HepG2 (cell line): ENCODE data around the gene WDR70. TPM values are rescaled to one million over a fixed set of nuclear protein-coding genes. Genes with fewer than 3 reads are reported as not detected.
"Not testable (repeated sequence)": the region's sequence is repeated elsewhere in the genome, so short reads cannot be mapped to it uniquely, and the experiment has no call there.

Experiments
- ATAC-seq: fragments of 200-7000 bp; cut with Tn5 transposase; 3 replicates; pipeline ENCODE4 v1.9.1; 2020; ENCODE audit warnings: mild to moderate bottlenecking, moderate library complexity
- BruUV-seq: library from RNA; stranded (reverse); fragments of 400-500 nt; replicated peaks from 2 replicates; lab custom pipeline; 2021; lab: Mats Ljungman, UMichigan
- CTCF ChIA-PET: fragments of 300-600 bp; formaldehyde crosslinking; extraction: SDS; loops from one replicate; lab custom pipeline; 2021; ENCODE audit warnings: low total read pairs, inconsistent platforms, low intra/inter-chr PET ratio; lab: Yijun Ruan, JAX
- POLR2A ChIA-PET: fragments of 350-600 bp; sonication (Branson Sonifier 250); formaldehyde crosslinking; loops from one replicate; lab custom pipeline; 2020; ENCODE audit warnings: antibody characterized with exemption, inconsistent platforms; lab: Yijun Ruan, JAX
- DNase-seq: peaks from one replicate; pipeline ENCODE4 v3.0.0-alpha.2; 2015; ENCODE audit warnings: low spot score
- FAIRE-seq: peaks from 3 replicates; lab custom pipeline; 2011; peaks lifted over from hg19 to GRCh38; lab: Jason Lieb, UNC
- H2AFZ ChIP-seq: one replicate; pipeline ENCODE4 v1.6.1; 2011; ENCODE audit warnings: low read length, inconsistent platforms
- H3K27ac ChIP-seq: fragments of 300-600 bp; 3 replicates; pipeline ENCODE4 v1.8.0; 2011; ENCODE audit warnings: mixed run types, mild to moderate bottlenecking, mixed read lengths, low read length, inconsistent platforms; ENCODE audit not compliant: insufficient read depth; ENCODE audit errors: extremely low read length
- H3K27me3 ChIP-seq, 2 experiments: fragments of 200-600 bp in 1 of 2; 2 replicates in 1 of 2; 3 replicates in 1 of 2; pipeline versions ENCODE4 v1.6.0 to v1.8.0; 2011; ENCODE audit warnings: low read length in 2 of 2, mild to moderate bottlenecking in 2 of 2, moderate library complexity in 2 of 2, inconsistent platforms in 1 of 2; ENCODE audit not compliant: insufficient read depth in 2 of 2, control insufficient read depth in 1 of 2
- H3K36me3 ChIP-seq, 2 experiments: fragments of 200-600 bp in 1 of 2; replicated peaks in 1 of 2; 2 replicates in 1 of 2; 3 replicates in 1 of 2; pipeline versions ENCODE4 v1.5.1 to v1.8.0; 2011; ENCODE audit warnings: low read length in 2 of 2, inconsistent platforms in 1 of 2; ENCODE audit not compliant: insufficient read depth in 2 of 2, control insufficient read depth in 1 of 2
- H3K4me1 ChIP-seq: 2 replicates; pipeline ENCODE4 v1.5.1; 2012; ENCODE audit warnings: low read length, inconsistent platforms; ENCODE audit not compliant: insufficient read depth
- H3K4me2 ChIP-seq: 2 replicates; pipeline ENCODE4 v1.6.0; 2011; ENCODE audit warnings: low read depth, low read length, inconsistent platforms
- H3K4me3 ChIP-seq, 3 experiments: fragments of 200-600 bp in 1 of 3; sonication (generic), shearing (Covaris generic) in 1 of 3; replicated peaks in 1 of 3; 2 replicates each; pipeline ENCODE4 v1.5.1; 2011 to 2016; ENCODE audit warnings: low read length in 3 of 3, inconsistent platforms in 2 of 3, low read depth in 2 of 3, mild to moderate bottlenecking in 2 of 3, control low read depth in 1 of 3, mixed read lengths in 1 of 3; ENCODE audit not compliant: insufficient read depth in 1 of 3
- H3K79me2 ChIP-seq: one replicate; pipeline ENCODE4 v1.6.1; 2011; ENCODE audit warnings: low read length, inconsistent platforms; ENCODE audit not compliant: insufficient read depth
- H3K9ac ChIP-seq: 2 replicates; pipeline ENCODE4 v1.6.0; 2011; ENCODE audit warnings: mild to moderate bottlenecking, low read depth, low read length, inconsistent platforms; ENCODE audit not compliant: insufficient read depth
- H3K9me3 ChIP-seq: 2 replicates; pipeline ENCODE4 v1.5.1; 2012; ENCODE audit warnings: mild to moderate bottlenecking, low read length
- H4K20me1 ChIP-seq: 2 replicates; pipeline ENCODE4 v1.6.0; 2011; ENCODE audit warnings: inconsistent platforms, mild to moderate bottlenecking, low read length, moderate library complexity; ENCODE audit not compliant: insufficient read depth
- BCL3 ChIP-seq: sonication (generic); formaldehyde crosslinking; IDR thresholded peaks from 2 replicates; pipeline ENCODE4 v1.5.1; 2020; ENCODE audit warnings: mild to moderate bottlenecking, missing genetic modification reagents, moderate library complexity
- HOXA9 ChIP-seq: sonication (generic); formaldehyde crosslinking; IDR thresholded peaks from 2 replicates; pipeline ENCODE4 v1.8.1; 2022; ENCODE audit warnings: missing genetic modification reagents, mild to moderate bottlenecking, moderate library complexity, borderline replicate concordance
- RFX1 ChIP-seq: fragments of 450-650 bp; IDR thresholded peaks from 2 replicates; pipeline ENCODE4 v1.6.1; 2017
- SAP130 ChIP-seq: IDR thresholded peaks from 2 replicates; pipeline ENCODE4 v1.6.1; 2016; ENCODE audit warnings: low read depth
- WGBS: methylation state at CpG from one replicate; pipeline ENCODE4 v1.1.6; 2017; ENCODE audit warnings: low lambda C conversion rate; 5-methylcytosine and 5-hydroxymethylcytosine counted together
- in situ Hi-C: cut with HindIII; loops from 2 replicates; pipeline ENCODE4 v1.10.0; 2017; ENCODE audit warnings: low pct_unique_long_range_greater_than_20kb; ENCODE audit not compliant: extremely low pct_ligation_motif_present
- intact Hi-C: fragments of 100-400 bp; cut with micrococcal nuclease; formaldehyde crosslinking; loops from one replicate; pipeline ENCODE4 v1.10.0; 2022; ENCODE audit not compliant: unreplicated experiment
- polyA plus RNA-seq, 8 experiments: library from polyadenylated mRNA; depleted of rRNA in 3 of 8; stranded (reverse) in 7 of 8; unstranded in 1 of 8; fragments of >200 nt; fragmentation: Illumina TruSeq in 4 of 8; extraction: Trizol in 4 of 8; gene quantifications; 2 replicates each; pipeline versions ENCODE4 v1.2.1 to v1.2.3, GENCODE V29; 2011 to 2016; ENCODE audit warnings: low read depth in 4 of 8, missing spikeins in 1 of 8, mixed read lengths in 1 of 8; ENCODE audit not compliant: insufficient read depth in 1 of 8
- total RNA-seq, 5 experiments: library from RNA; depleted of rRNA; stranded (reverse); fragments of >200 nt; fragmentation: Illumina TruSeq; extraction: Trizol; gene quantifications; 2 replicates each; pipeline ENCODE4 v1.2.3, GENCODE V29; 2016; ENCODE audit warnings: low read depth in 1 of 5

Gene WDR70
- total and polyA plus RNA-seq, 2 of the 13 experiments (the other 11 are each of a cell fraction or from before 2014, with no cell fraction given): 14.6 to 30.6 TPM

GRCh38 chr5:37477426-37477825 lies 98.3 kb downstream of the WDR70 start (continued):
- TF ChIP-seq BCL3 (CRISPR knock-in tag) (no peak), HOXA9 (no peak), RFX1 (no peak)

- Histone ChIP-seq H2AFZ (no peak overlapping the region), H3K27me3 (no peaks in the 10 kb centered on the region), H3K9ac (no peak overlapping the region), H3K9me3 (peaks cover 7% of the 10 kb centered on the region; the same call in 1 of the 2 replicates), H3K36me3 (peaks cover 4 to 19% of the 10 kb centered on the region in 2 experiments; a peak in 4 of 5 replicates), H4K20me1 (no peaks in the 10 kb centered on the region), H3K4me1 (no peaks in the 10 kb centered on the region), H3K79me2 (no peaks in the 10 kb centered on the region), H3K4me3 (no peak overlapping the region), H3K27ac (no peak overlapping the region), H3K4me2 (no peak overlapping the region)
- POLR2A ChIA-PET: no interaction called here
- no peak for FAIRE-seq
- intact Hi-C loops (no loop called here), in situ Hi-C loops (no loop called here)
- 74% methylated on average over 4 of the region's 4 CpGs for WGBS
- no peak for TF ChIP-seq SAP130 (CRISPR knock-in tag)
- no peak for DNase-seq
- CTCF ChIA-PET: no interaction called here
- no peak for ATAC-seq
- no TSS peak for BruUV-seq
Observed at GRCh38 chr5:37478121-37478894, 99.2 kb downstream of the WDR70 start.

GRCh38 chr5:37481395-37481794 lies 102.3 kb downstream of the WDR70 start:
- H3K27ac ChIP-seq, H3K4me1 ChIP-seq, H4K20me1 ChIP-seq, H3K27me3 ChIP-seq, H3K9ac ChIP-seq, BruUV-seq, DNase-seq, intact Hi-C loops, H3K4me2 ChIP-seq, FAIRE-seq, H3K9me3 ChIP-seq, POLR2A ChIA-PET, ATAC-seq, H2AFZ ChIP-seq, in situ Hi-C loops, H3K79me2 ChIP-seq, H3K4me3 ChIP-seq, CTCF ChIA-PET: not testable (repeated sequence)
- H3K36me3 ChIP-seq: peaks cover 4 to 16% of the 10 kb centered on the region in 2 experiments; a peak in 4 of 5 replicates
- 96% methylated on average over 3 of the region's 3 CpGs for WGBS
